ENCODE results near the gene GFRA4. TPM values are rescaled to one million over a fixed set of nuclear protein-coding genes. Genes with fewer than 3 reads are reported as not detected.

The GFRA4 gene
- total and polyA plus RNA-seq, 7 donors, result not detected

- intact Hi-C loops (cut with DNase I), result loop anchor here in 1 of 2 donors (10.0 kb wide), 1 partner anchor 414 kb away; no protein-coding TSS in a partner anchor
- H3K4me3 ChIP-seq, result no peak overlapping the region
- no peaks in the 10 kb centered on the region for H3K36me3 ChIP-seq (ENCODE audit: insufficient read depth in 1 of 2, low read depth in 1 of 2)
- H3K27ac ChIP-seq, result no peak overlapping the region
- ATAC-seq (no peak), DNase-seq (no peak)
- TF ChIP-seq, protein P1, sequence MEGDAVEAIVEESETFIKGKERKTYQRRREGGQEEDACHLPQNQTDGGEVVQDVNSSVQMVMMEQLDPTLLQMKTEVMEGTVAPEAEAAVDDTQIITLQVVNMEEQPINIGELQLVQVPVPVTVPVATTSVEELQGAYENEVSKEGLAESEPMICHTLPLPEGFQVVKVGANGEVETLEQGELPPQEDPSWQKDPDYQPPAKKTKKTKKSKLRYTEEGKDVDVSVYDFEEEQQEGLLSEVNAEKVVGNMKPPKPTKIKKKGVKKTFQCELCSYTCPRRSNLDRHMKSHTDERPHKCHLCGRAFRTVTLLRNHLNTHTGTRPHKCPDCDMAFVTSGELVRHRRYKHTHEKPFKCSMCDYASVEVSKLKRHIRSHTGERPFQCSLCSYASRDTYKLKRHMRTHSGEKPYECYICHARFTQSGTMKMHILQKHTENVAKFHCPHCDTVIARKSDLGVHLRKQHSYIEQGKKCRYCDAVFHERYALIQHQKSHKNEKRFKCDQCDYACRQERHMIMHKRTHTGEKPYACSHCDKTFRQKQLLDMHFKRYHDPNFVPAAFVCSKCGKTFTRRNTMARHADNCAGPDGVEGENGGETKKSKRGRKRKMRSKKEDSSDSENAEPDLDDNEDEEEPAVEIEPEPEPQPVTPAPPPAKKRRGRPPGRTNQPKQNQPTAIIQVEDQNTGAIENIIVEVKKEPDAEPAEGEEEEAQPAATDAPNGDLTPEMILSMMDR (IDR thresholded peaks at IDR 0.05), result no peak
- WGBS, 3 donors, result 82 to 92% (median 87%) methylated on average over 10 of the region's 10 CpGs
- peaks cover 0 to 36% (median 4%) of the 10 kb centered on the region in 3 donors for H3K27me3 ChIP-seq (ENCODE audit: insufficient read depth in 3 of 3, low read length in 2 of 3)
- no peaks in the 10 kb centered on the region for H3K9me3 ChIP-seq
- no peaks in the 10 kb centered on the region for H3K4me1 ChIP-seq
These were observed 7.7 kb upstream of the GFRA4 start for GRCh38 chr20:3670945-3671344.

DNA sequence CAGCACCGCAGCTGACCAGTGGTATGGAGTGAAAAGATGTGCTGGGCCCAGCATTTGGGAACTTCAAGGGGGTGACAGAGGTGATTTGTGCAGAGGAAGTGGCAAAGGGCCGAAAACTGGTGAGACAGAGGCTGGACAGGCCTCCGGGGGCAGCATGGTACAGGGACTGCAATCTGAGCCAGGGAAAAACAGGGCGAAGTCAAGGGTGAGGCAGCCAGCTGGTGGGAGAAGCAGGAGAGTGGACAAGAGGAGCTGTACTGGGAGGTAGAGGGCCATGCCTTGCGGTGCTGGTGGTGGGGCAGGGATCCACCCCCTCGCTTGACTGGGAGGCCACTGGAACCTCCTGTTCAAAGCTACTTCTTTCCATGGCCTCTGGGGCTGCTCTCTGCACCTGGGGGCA lies 7.3 kb upstream of the GFRA4 start:
- Histone ChIP-seq H3K9me3 (no peaks in the 10 kb centered on the region), H3K4me1 (no peaks in the 10 kb centered on the region), H3K36me3 (ENCODE audit: insufficient read depth in 1 of 2, low read depth in 1 of 2) (no peaks in the 10 kb centered on the region), H3K27me3 (ENCODE audit: insufficient read depth in 3 of 3, low read length in 2 of 3) (peaks cover 0 to 35% (median 4%) of the 10 kb centered on the region in 3 donors), H3K4me3 (no peak overlapping the region), H3K27ac (no peak overlapping the region)
- intact Hi-C loops (cut with DNase I), result loop anchor here in 1 of 2 donors (10.0 kb wide), 1 partner anchor 414 kb away; no protein-coding TSS in a partner anchor
- no peak for DNase-seq
- 46 to 84% (median 53%) methylated on average over 6 of the region's 6 CpGs for WGBS, 3 donors
- peak in 3 of 4 donors; percentile 12 to 40 (median 34) for ATAC-seq
- TF ChIP-seq, protein P1 (IDR thresholded peaks at IDR 0.05), result no peak

DNA sequence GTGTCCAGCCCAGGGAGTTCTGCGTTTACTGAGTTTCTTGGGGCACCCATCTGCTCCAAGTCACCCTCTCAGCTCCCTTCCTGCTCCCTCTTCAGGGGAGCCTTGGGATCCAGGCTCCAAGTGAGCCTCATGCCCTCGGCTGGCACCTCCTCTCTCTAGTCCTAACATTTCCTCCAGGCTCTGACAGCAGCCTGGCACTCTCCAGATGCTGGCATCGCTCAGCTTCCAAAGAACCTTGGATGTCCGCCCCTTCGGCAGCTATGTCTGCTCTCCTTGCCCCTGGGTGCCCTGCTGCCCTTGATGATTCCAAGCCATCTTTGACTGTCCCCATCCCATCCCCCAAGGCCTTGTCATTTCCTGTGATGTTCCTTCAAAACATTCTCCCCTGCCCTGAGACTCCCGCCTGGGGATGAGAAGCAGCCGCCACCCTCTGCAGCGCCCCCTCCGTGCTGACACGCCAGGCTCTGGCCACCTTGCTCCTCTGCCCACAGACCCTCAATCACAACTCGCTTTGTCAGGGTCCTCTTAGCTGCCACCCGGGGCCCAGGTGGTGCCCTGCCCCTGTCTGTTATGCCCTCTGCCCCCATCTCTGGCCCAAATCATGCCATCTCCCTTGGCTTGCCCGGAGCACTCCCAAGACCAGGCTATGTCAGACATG lies 6.6 kb upstream of the GFRA4 start:
- DNase-seq (no peak), ATAC-seq (peak in 3 of 4 donors; percentile 8 to 17 (median 8))
- H3K4me1 ChIP-seq, result no peaks in the 10 kb centered on the region
- H3K4me3 ChIP-seq, result no peak overlapping the region
- WGBS, 3 donors, result 63 to 75% (median 65%) methylated on average over 13 of the region's 13 CpGs
- H3K27ac ChIP-seq, result no peak overlapping the region
- TF ChIP-seq, protein P1 (IDR thresholded peaks at IDR 0.05), result no peak
- peaks cover 0 to 28% (median 0%) of the 10 kb centered on the region in 3 donors for H3K27me3 ChIP-seq (ENCODE audit: insufficient read depth in 3 of 3, low read length in 2 of 3)
- H3K9me3 ChIP-seq, result no peaks in the 10 kb centered on the region
- no peaks in the 10 kb centered on the region for H3K36me3 ChIP-seq (ENCODE audit: insufficient read depth in 1 of 2, low read depth in 1 of 2)
- intact Hi-C loops (cut with DNase I), result loop anchor here in 1 of 2 donors (10.0 kb wide), 1 partner anchor 415 kb away; no protein-coding TSS in a partner anchor

DNA sequence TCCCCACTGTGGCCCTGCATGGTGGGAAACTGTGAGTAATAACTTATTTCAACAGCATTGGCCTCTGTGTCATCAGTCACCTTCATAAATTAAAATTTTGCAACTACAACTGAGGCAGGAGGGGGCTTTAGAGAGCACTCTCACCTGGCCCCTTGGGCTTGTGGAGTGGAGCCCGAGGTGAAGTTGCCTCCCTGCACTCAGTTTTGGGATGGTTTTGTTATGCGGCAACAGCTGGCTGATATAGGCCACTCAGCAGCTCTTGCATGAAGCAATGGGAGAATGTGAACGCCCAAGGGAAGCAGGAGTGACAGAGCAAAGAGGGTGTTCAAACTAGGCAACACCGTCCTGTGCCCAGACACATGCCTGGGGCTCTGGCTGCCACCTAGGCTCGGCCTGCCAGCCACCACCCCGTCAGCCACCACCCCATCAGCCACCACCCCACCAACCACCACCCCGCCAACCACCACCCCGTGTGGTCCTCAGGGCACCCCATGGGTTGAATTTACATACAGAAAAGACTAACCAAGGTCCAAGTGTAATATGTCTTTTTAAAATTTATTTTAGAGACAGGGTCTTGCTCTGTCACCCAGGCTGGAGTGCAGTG lies 4.3 kb upstream of the GFRA4 start:
- peaks cover 0 to 18% (median 0%) of the 10 kb centered on the region in 3 donors for H3K27me3 ChIP-seq (ENCODE audit: insufficient read depth in 3 of 3, low read length in 2 of 3)
- ATAC-seq (no peak), DNase-seq (no peak)
- H3K4me1 ChIP-seq, result no peaks in the 10 kb centered on the region
- no peaks in the 10 kb centered on the region for H3K9me3 ChIP-seq
- intact Hi-C loops (cut with DNase I), result no loop called here
- no peak overlapping the region for H3K27ac ChIP-seq
- 87 to 94% (median 91%) methylated on average over 7 to 8 of the region's 8 CpGs for WGBS, 3 donors
- no peaks in the 10 kb centered on the region for H3K36me3 ChIP-seq (ENCODE audit: insufficient read depth in 1 of 2, low read depth in 1 of 2)
- no peak overlapping the region for H3K4me3 ChIP-seq
- TF ChIP-seq, protein P1 (IDR thresholded peaks at IDR 0.05), result no peak
